CD8-positive, alpha-beta memory T cell (primary cell): ENCODE results near the gene CPA5. TPM values are rescaled to one million over a fixed set of nuclear protein-coding genes. Genes with fewer than 3 reads are reported as not detected.
A peak's percentile ranks its signal among the peaks of the same experiment; 100 is the strongest.

Experiments
- CTCF ChIA-PET: fragments of 350-600 bp; sonication (Branson Sonifier 250); formaldehyde crosslinking; loops from one replicate; lab custom pipeline; 2021; ENCODE audit warnings: antibody characterized with exemption; lab: Charles Lee
- POLR2A ChIA-PET: fragments of 350-600 bp; sonication (Branson Sonifier 250); formaldehyde crosslinking; loops from one replicate; lab custom pipeline; 2021; ENCODE audit warnings: antibody characterized with exemption; lab: Charles Lee
- DNase-seq, 5 donors: peaks; one replicate each; pipeline versions ENCODE4 v3.0.0 to v3.0.0-alpha.2; 2020 to 2022; ENCODE audit warnings: mixed read lengths in 1 of 5
- H3K27ac ChIP-seq: one replicate; pipeline ENCODE4 v1.7.0; 2013; ENCODE audit warnings: low read depth, mild to moderate bottlenecking, low read length, moderate library complexity
- H3K27me3 ChIP-seq: 2 replicates; pipeline ENCODE4 v1.7.0; 2013; ENCODE audit warnings: low read length, mild to moderate bottlenecking; ENCODE audit not compliant: insufficient read depth, poor library complexity, severe bottlenecking
- H3K36me3 ChIP-seq: 2 replicates; pipeline ENCODE4 v1.7.0; 2013; ENCODE audit warnings: mild to moderate bottlenecking, low read length, moderate library complexity; ENCODE audit not compliant: insufficient read depth
- H3K4me1 ChIP-seq: 2 replicates; pipeline ENCODE4 v1.7.0; 2013; ENCODE audit warnings: mild to moderate bottlenecking, low read length, moderate library complexity; ENCODE audit not compliant: insufficient read depth
- H3K4me3 ChIP-seq: 2 replicates; pipeline ENCODE4 v1.7.0; 2013; ENCODE audit warnings: mild to moderate bottlenecking, low read length
- H3K9me3 ChIP-seq: 2 replicates; pipeline ENCODE4 v1.7.0; 2013; ENCODE audit warnings: mild to moderate bottlenecking, low read length
- H3K27ac Mint-ChIP-seq, 8 donors: one replicate each; pipeline ENCODE4 v1.8.0; 2020 to 2021; ENCODE audit warnings: mixed read lengths in 8 of 8, mild to moderate bottlenecking in 6 of 8, inconsistent platforms in 3 of 8, moderate library complexity in 3 of 8
- H3K27me3 Mint-ChIP-seq, 2 donors: one replicate each; pipeline ENCODE4 v1.8.0; 2020 to 2021; ENCODE audit warnings: mixed read lengths in 2 of 2, mild to moderate bottlenecking in 1 of 2, moderate library complexity in 1 of 2
- H3K36me3 Mint-ChIP-seq, 3 donors: one replicate each; pipeline ENCODE4 v1.8.0; 2020 to 2021; ENCODE audit warnings: mixed read lengths in 3 of 3, inconsistent platforms in 1 of 3, mild to moderate bottlenecking in 1 of 3
- H3K4me1 Mint-ChIP-seq, 3 donors: one replicate each; pipeline ENCODE4 v1.8.0; 2020 to 2021; ENCODE audit warnings: mixed read lengths in 3 of 3, inconsistent platforms in 1 of 3, mild to moderate bottlenecking in 1 of 3
- H3K4me3 Mint-ChIP-seq, 7 donors: one replicate each; pipeline ENCODE4 v1.8.0; 2020 to 2021; ENCODE audit warnings: mixed read lengths in 7 of 7, mild to moderate bottlenecking in 6 of 7, moderate library complexity in 4 of 7, inconsistent platforms in 2 of 7
- H3K9me3 Mint-ChIP-seq, 5 donors: one replicate each; pipeline ENCODE4 v1.8.0; 2020 to 2022; ENCODE audit warnings: mixed read lengths in 5 of 5, mild to moderate bottlenecking in 3 of 5, moderate library complexity in 2 of 5, inconsistent platforms in 1 of 5
- polyA plus RNA-seq: library from polyadenylated mRNA; unstranded; fragments of 300-500 nt; fragmentation: Illumina TruSeq; gene quantifications from one replicate; pipeline ENCODE4 v1.2.3, GENCODE V29; 2021
- total RNA-seq, 2 experiments: library from RNA; stranded (reverse); gene quantifications; one replicate each; pipeline ENCODE4 v1.2.3, GENCODE V29; 2021

Gene CPA5
- total and polyA plus RNA-seq, 3 experiments from 2014 or later, result 1.0 to 30.5 (median 2.0) TPM

GRCh38 chr7:130417213-130417612 is 72.6 kb downstream of the CPA5 start:
- DNase-seq, result peak in 1 of 5 donors; percentile 63
- Histone ChIP-seq H3K36me3 (no peaks in the 10 kb centered on the region), H3K4me3 (peak overlapping the region; percentile 14), H3K27me3 (no peaks in the 10 kb centered on the region), H3K27ac (no peak overlapping the region), H3K9me3 (no peaks in the 10 kb centered on the region), H3K4me1 (peaks cover 63% of the 10 kb centered on the region)
- Mint-ChIP-seq H3K27me3 (peaks cover 0 to 1% of the 10 kb centered on the region in 2 donors), H3K27ac (peak overlapping the region in 6 of 8 donors; percentile 25 to 88 (median 62)), H3K36me3 (no peaks in the 10 kb centered on the region), H3K9me3 (no peaks in the 10 kb centered on the region), H3K4me1 (peaks cover 32 to 63% (median 62%) of the 10 kb centered on the region in 3 donors), H3K4me3 (peak overlapping the region in 5 of 7 donors; percentile 8 to 52 (median 36))
- CTCF ChIA-PET, result no interaction called here
- POLR2A ChIA-PET, result no interaction called here

GRCh38 chr7:130418306-130418705 is 73.7 kb downstream of the CPA5 start:
- no peaks in the 10 kb centered on the region for H3K27me3 ChIP-seq
- peak overlapping the region in 1 of 7 donors; percentile 7 for H3K4me3 Mint-ChIP-seq
- POLR2A ChIA-PET, result no interaction called here
- peak overlapping the region in 1 of 8 donors; percentile 1 for H3K27ac Mint-ChIP-seq
- no peaks in the 10 kb centered on the region for H3K9me3 Mint-ChIP-seq
- no peak for DNase-seq
- H3K27me3 Mint-ChIP-seq, result peaks cover 0 to 1% of the 10 kb centered on the region in 2 donors
- H3K4me1 Mint-ChIP-seq, result peaks cover 32 to 68% (median 64%) of the 10 kb centered on the region in 3 donors
- H3K36me3 Mint-ChIP-seq, result no peaks in the 10 kb centered on the region
- no peak overlapping the region for H3K4me3 ChIP-seq
- H3K36me3 ChIP-seq, result no peaks in the 10 kb centered on the region
- CTCF ChIA-PET, result no interaction called here
- H3K9me3 ChIP-seq, result no peaks in the 10 kb centered on the region
- H3K4me1 ChIP-seq, result peaks cover 67% of the 10 kb centered on the region
- no peak overlapping the region for H3K27ac ChIP-seq

Other genes with a start within 250 kb of the CPA5 start
- 10 to 100 TPM; 52.1 to 55.7 TPM for gene TMEM209, start 139.4 kb upstream of the CPA5 start, total RNA-seq
- gene TMEM209, start 139.4 kb upstream of the CPA5 start, polyA plus RNA-seq, result 43.1 TPM
- not detected for gene SSMEM1, start 137.0 kb upstream of the CPA5 start, total RNA-seq
- not detected for gene SSMEM1, start 137.0 kb upstream of the CPA5 start, polyA plus RNA-seq
- not detected for gene CPA2, start 78.0 kb upstream of the CPA5 start, total RNA-seq
- not detected for gene CPA2, start 78.0 kb upstream of the CPA5 start, polyA plus RNA-seq
- gene CPA4, start 51.7 kb upstream of the CPA5 start, total RNA-seq, result not detected
- gene CPA4, start 51.7 kb upstream of the CPA5 start, polyA plus RNA-seq, result not detected
- not detected for gene CPA1, start 35.7 kb downstream of the CPA5 start, total RNA-seq
- gene CPA1, start 35.7 kb downstream of the CPA5 start, polyA plus RNA-seq, result not detected
- 10 to 100 TPM; 16.6 to 18.8 TPM for gene CEP41, start 96.2 kb downstream of the CPA5 start, total RNA-seq
- gene CEP41, start 96.2 kb downstream of the CPA5 start, polyA plus RNA-seq, result 23.6 TPM
- 1 to 10 TPM; 1.8 to 2.7 TPM for gene MEST, start 147.3 kb downstream of the CPA5 start, total RNA-seq
- 4.3 TPM for gene MEST, start 147.3 kb downstream of the CPA5 start, polyA plus RNA-seq